ENCODE measurements around the gene RAB30.

Gene RAB30

DNA sequence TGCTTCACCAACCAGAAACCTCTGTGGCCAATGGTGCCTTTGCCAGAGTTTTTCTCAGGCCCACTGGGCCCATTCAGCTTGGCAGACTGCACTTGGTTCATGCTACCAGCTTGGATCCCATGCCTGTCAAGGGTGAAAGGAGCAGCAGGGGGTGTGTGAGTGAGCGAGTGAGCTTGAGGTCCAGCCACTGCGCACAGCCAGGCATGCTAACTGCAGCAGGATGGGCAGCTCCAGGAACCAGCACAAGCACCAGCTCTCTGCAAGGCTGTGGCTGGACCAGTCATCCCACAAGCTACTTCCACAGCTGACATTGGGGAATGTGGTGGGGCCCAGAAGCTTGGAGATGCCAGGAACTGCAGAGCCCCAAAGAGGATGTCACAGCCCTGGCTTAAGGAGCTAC is 129.3 kb downstream of the RAB30 start:
- Mint-ChIP-seq H3K36me3 (ENCODE audit: low read depth) (no peaks in the 10 kb centered on the region), H3K9me3 (peaks cover 35% of the 10 kb centered on the region), H3K4me3 (no peak overlapping the region), H3K27ac (no peak overlapping the region), H3K27me3 (ENCODE audit: low read depth, poor library complexity) (no peaks in the 10 kb centered on the region), H3K4me1 (no peaks in the 10 kb centered on the region)
- TF ChIP-seq, protein P1, sequence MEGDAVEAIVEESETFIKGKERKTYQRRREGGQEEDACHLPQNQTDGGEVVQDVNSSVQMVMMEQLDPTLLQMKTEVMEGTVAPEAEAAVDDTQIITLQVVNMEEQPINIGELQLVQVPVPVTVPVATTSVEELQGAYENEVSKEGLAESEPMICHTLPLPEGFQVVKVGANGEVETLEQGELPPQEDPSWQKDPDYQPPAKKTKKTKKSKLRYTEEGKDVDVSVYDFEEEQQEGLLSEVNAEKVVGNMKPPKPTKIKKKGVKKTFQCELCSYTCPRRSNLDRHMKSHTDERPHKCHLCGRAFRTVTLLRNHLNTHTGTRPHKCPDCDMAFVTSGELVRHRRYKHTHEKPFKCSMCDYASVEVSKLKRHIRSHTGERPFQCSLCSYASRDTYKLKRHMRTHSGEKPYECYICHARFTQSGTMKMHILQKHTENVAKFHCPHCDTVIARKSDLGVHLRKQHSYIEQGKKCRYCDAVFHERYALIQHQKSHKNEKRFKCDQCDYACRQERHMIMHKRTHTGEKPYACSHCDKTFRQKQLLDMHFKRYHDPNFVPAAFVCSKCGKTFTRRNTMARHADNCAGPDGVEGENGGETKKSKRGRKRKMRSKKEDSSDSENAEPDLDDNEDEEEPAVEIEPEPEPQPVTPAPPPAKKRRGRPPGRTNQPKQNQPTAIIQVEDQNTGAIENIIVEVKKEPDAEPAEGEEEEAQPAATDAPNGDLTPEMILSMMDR (IDR thresholded peaks at IDR 0.05) = no peak
- DNase-seq = no peak

DNA sequence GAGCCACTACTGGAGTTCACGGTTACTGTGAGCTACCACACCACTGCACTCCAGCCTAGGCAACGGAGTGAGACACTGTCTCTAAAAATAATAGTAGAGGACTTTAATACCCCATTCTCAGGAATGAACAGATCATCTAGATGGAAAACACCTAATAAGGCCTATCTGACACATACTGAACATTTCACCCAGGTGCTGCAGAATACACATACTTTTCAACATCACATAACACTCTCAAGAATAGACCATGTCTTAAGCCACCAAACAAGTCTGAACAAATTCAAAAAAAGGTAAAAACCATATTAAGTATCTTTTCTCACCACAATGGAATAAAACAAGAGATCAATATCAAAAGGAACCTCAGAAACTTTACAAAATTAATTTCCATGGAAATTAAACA is 132.2 kb downstream of the RAB30 start:
- Mint-ChIP-seq H3K4me3 (no peak overlapping the region), H3K27me3 (ENCODE audit: low read depth, poor library complexity) (no peaks in the 10 kb centered on the region), H3K27ac (no peak overlapping the region), H3K36me3 (ENCODE audit: low read depth) (peaks cover 5% of the 10 kb centered on the region), H3K4me1 (no peaks in the 10 kb centered on the region), H3K9me3 (peaks cover 35% of the 10 kb centered on the region)
- DNase-seq = no peak
- TF ChIP-seq, protein P1 (IDR thresholded peaks at IDR 0.05) = no peak

DNA sequence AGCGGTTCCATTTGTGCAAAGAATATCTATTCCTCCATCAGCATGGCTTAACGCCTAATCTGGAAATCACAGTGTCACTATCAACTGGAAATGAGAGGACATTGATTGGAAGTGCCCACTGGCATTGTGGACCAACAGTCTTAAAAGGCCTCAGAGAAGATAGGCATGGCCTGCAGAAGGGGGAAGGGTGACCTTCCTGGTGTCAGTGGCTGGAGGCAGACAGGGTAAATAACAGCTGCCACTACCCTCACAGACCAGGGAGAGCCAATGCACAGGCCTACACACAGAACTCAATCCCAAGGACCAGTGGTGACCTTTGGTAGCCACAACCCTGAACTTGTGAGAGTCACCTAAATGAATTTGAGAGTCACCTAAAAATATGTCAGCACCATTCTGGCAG is 134.1 kb downstream of the RAB30 start:
- TF ChIP-seq, protein P1 (IDR thresholded peaks at IDR 0.05) = no peak
- no peak for DNase-seq
- Mint-ChIP-seq H3K4me3 (no peak overlapping the region), H3K27ac (no peak overlapping the region), H3K4me1 (no peaks in the 10 kb centered on the region), H3K9me3 (peaks cover 26% of the 10 kb centered on the region), H3K36me3 (ENCODE audit: low read depth) (peaks cover 22% of the 10 kb centered on the region), H3K27me3 (ENCODE audit: low read depth, poor library complexity) (no peaks in the 10 kb centered on the region)

DNA sequence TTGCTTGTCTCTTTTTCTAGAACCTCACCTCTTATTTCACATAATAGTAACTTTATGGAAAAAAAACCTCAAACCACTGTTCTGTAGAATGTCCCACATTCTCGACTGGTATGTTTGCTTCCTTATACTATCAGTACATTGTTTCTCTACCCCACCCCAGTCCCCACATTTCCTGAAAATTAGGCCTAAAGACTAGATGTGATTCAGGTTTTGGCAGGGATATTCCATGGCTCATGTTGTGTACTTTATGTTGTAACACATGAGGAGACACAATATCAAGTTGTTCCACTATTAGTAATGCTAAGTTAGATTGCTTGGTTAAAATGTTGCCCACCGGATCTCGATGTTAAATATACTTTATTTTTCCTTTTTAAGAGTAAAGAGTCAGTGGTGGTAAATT is 135.4 kb downstream of the RAB30 start:
- no peaks in the 10 kb centered on the region for H3K27me3 Mint-ChIP-seq (ENCODE audit: low read depth, poor library complexity)

DNA sequence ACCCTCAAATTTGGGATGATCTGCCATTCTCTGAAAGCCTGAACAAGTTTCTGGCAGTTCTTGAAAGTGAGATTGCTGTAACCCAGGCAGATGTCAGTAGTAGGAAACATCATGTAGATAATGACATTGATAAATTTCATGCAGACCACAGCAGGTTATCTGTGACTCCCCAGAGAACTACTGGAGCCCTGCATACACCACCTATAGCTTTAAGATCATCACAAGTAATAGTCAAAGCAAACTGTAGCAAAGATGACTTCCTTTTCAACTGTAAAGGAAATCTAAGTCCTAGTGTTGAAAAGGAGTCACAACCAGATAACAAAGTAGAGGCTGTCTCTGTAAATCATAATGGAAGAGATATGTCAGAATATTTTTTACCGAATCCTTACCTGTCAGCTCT is 139.1 kb downstream of the RAB30 start:
- Mint-ChIP-seq H3K27me3 (ENCODE audit: low read depth, poor library complexity) (no peaks in the 10 kb centered on the region), H3K36me3 (ENCODE audit: low read depth) (peaks cover 43% of the 10 kb centered on the region), H3K4me1 (no peaks in the 10 kb centered on the region), H3K4me3 (no peak overlapping the region), H3K27ac (no peak overlapping the region), H3K9me3 (no peaks in the 10 kb centered on the region)
- TF ChIP-seq, protein P1 (IDR thresholded peaks at IDR 0.05) = no peak
- DNase-seq = no peak

More for the DNA sequence above, 135.4 kb downstream of the RAB30 start:
- Mint-ChIP-seq H3K27ac (no peak overlapping the region), H3K9me3 (peaks cover 15% of the 10 kb centered on the region), H3K4me1 (no peaks in the 10 kb centered on the region), H3K36me3 (ENCODE audit: low read depth) (peaks cover 31% of the 10 kb centered on the region), H3K4me3 (no peak overlapping the region)
- TF ChIP-seq, protein P1 (IDR thresholded peaks at IDR 0.05) = no peak
- DNase-seq = no peak

DNA sequence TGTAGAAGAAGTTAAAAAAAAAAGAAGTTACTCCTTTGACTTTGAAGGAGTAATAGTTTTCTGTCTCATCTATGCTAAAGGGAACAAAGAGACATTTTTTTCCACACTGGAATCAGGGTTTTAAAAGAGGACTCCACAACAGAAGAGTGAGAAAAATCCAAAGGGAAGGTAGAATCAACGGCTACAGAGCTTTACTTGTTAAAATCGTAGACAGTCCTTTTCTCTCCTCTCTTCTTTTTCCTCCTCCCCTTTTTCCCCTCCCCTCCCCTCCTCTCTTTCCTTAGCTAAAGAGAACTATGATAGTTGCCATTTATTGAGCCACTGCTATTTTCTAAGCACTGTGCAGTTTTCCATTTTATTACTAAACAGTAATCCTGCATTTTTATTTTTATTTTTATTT is 141.0 kb downstream of the RAB30 start:
- TF ChIP-seq, protein P1 (IDR thresholded peaks at IDR 0.05) = no peak
- H3K9me3 Mint-ChIP-seq = no peaks in the 10 kb centered on the region
- H3K36me3 Mint-ChIP-seq (ENCODE audit: low read depth) = peaks cover 43% of the 10 kb centered on the region
- no peak for DNase-seq
- H3K4me3 Mint-ChIP-seq = no peak overlapping the region
- H3K27ac Mint-ChIP-seq = no peak overlapping the region
- H3K27me3 Mint-ChIP-seq (ENCODE audit: low read depth, poor library complexity) = no peaks in the 10 kb centered on the region
- no peaks in the 10 kb centered on the region for H3K4me1 Mint-ChIP-seq

All from nephron progenitor cell (in vitro differentiated cells).